NB4 (cell line): ENCODE measurements around the gene MGAM2.

Experiments
- CTCF ChIP-seq: IDR thresholded peaks from one replicate; pipeline ENCODE4 v1.5.1; 2012; ENCODE audit warnings: low read depth, low read length
- TF ChIP-seq, protein P1 (sequence below): IDR thresholded peaks from 2 replicates; pipeline ENCODE4 v1.6.1; 2011; ENCODE audit warnings: low read depth, low read length

DNA sequence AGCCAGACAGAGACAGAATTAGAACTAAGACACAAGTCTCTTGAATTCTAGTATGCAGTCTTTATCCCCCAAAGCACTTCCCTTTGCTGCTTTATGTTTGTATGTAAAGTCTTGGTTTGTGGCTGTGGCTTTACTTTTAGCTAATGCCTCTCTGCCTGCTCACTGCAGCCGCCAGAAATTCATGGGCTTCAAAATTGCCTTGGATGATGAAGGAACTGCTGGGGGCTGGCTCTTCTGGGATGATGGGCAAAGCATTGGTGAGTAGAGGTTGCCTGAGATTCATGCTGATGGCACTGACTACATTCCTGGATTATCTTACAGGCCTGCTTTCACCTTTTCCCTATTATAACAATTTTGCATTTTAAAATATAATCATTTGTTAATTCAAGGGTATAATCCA lies 10.9 kb upstream of the MGAM2 start:
- TF ChIP-seq CTCF = no peak
- TF ChIP-seq, protein P1, sequence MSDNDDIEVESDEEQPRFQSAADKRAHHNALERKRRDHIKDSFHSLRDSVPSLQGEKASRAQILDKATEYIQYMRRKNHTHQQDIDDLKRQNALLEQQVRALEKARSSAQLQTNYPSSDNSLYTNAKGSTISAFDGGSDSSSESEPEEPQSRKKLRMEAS = no peak
